PFSK-1 (cell line): ENCODE data around the gene ZNF213.

Experiments used
- FOXP2 ChIP-seq: optimal IDR thresholded peaks from 2 replicates; pipeline ENCODE3; 2011; ENCODE audit warnings: borderline replicate concordance, control low read depth, inconsistent platforms; ENCODE audit not compliant: insufficient read depth; ENCODE audit errors: extremely low read length, extremely low read depth
- POLR2AphosphoS5 ChIP-seq: IDR thresholded peaks from 2 replicates; pipeline ENCODE4 v1.6.1; 2012; ENCODE audit warnings: low read depth, mild to moderate bottlenecking, control low read depth, low read length, moderate library complexity
- SIN3A ChIP-seq: IDR thresholded peaks from 2 replicates; pipeline ENCODE4 v1.6.1; 2012; ENCODE audit warnings: mild to moderate bottlenecking, low read length, moderate library complexity, borderline replicate concordance; ENCODE audit not compliant: insufficient read depth
- TAF1 ChIP-seq: IDR thresholded peaks from 2 replicates; pipeline ENCODE4 v1.6.1; 2012; ENCODE audit warnings: low read length, control low read depth, borderline replicate concordance; ENCODE audit not compliant: insufficient read depth
- TF ChIP-seq, protein P1 (sequence below), 2 experiments: IDR thresholded peaks; 2 replicates each; pipeline versions ENCODE4 v1.6.1 to v1.8.0; 2011 to 2012; ENCODE audit warnings: low read depth in 2 of 2, low read length in 2 of 2, control low read depth in 1 of 2, inconsistent platforms in 1 of 2, mild to moderate bottlenecking in 1 of 2, moderate library complexity in 1 of 2; ENCODE audit not compliant: insufficient read depth in 1 of 2

Gene ZNF213

DNA sequence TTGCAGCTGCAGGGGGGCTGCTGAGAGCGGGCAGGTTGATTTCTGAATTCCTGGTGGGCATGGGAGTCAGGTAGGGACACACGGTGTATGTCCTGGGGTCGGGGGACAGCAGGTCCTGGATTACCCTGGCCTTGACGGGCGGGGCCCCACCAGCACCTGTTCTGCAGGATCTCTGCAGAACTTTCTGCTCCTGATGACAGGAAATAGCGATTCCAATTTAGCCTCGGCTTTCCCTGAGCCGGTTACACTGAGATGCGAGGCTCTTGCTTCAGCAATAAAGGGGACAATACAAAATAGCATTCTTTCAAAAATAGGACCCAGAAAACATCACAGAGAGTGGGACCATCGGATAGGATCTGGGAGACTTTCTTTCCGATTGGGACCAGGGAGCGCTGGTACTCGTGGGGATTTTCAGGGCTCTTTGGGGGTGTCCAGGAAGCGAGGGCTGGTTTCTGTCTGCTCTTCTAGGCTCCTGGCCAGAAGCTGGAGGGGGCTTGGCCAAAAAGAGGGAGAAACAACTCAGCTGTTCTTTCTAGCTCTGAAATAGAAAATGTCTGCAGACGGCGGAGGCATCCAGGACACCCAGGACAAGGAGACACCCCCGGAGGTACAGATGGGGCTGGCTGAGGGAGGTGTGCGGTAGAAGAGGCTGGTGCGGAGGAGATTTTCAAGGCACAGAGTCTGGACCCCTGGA, 21.8 kb upstream of the ZNF213 start:
- TF ChIP-seq, protein P1, sequence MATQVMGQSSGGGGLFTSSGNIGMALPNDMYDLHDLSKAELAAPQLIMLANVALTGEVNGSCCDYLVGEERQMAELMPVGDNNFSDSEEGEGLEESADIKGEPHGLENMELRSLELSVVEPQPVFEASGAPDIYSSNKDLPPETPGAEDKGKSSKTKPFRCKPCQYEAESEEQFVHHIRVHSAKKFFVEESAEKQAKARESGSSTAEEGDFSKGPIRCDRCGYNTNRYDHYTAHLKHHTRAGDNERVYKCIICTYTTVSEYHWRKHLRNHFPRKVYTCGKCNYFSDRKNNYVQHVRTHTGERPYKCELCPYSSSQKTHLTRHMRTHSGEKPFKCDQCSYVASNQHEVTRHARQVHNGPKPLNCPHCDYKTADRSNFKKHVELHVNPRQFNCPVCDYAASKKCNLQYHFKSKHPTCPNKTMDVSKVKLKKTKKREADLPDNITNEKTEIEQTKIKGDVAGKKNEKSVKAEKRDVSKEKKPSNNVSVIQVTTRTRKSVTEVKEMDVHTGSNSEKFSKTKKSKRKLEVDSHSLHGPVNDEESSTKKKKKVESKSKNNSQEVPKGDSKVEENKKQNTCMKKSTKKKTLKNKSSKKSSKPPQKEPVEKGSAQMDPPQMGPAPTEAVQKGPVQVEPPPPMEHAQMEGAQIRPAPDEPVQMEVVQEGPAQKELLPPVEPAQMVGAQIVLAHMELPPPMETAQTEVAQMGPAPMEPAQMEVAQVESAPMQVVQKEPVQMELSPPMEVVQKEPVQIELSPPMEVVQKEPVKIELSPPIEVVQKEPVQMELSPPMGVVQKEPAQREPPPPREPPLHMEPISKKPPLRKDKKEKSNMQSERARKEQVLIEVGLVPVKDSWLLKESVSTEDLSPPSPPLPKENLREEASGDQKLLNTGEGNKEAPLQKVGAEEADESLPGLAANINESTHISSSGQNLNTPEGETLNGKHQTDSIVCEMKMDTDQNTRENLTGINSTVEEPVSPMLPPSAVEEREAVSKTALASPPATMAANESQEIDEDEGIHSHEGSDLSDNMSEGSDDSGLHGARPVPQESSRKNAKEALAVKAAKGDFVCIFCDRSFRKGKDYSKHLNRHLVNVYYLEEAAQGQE (IDR thresholded peaks at IDR 0.05; ENCODE audit: insufficient read depth in 1 of 2, low read depth in 2 of 2, low read length in 2 of 2): no peak

DNA sequence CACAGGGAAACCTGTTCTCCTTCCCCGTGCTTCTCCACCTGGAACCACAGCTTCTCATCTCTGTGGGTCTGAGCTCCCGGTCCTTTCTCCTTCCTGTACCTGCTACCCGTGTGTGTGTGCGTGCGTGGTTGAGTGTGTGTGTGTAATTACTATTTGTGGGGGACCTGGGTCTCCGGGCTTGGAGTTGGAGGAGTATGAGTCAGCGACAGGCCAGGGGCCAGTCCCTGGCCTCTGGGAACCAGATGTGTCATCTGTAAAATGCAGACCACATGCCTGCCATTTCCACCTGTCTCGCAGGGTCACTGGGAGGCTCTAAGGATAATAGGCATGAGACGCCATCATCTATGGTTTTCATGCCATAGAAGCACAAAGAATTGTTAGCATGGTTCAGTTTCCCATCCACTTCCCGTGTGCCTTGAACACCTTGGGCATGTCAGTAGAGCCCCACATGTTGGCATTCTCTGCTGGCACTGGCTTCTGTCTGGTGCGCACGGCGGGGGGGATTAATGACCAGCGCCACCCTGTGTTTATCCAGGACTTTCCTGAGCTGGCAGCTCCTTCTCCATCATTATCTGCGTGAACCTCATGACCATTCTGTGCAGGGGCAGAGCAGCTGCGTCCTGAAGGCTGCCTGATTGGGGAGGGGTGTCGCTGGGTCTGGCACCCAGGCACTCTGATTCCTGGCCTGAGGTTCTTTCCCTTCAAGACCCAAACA, 20.9 kb upstream of the ZNF213 start:
- TF ChIP-seq TAF1 (no peak), SIN3A (no peak), FOXP2 (no peak), POLR2AphosphoS5 (no peak)
- TF ChIP-seq, protein P1 (IDR thresholded peaks at IDR 0.05; ENCODE audit: insufficient read depth in 1 of 2, low read depth in 2 of 2, low read length in 2 of 2): no peak

DNA sequence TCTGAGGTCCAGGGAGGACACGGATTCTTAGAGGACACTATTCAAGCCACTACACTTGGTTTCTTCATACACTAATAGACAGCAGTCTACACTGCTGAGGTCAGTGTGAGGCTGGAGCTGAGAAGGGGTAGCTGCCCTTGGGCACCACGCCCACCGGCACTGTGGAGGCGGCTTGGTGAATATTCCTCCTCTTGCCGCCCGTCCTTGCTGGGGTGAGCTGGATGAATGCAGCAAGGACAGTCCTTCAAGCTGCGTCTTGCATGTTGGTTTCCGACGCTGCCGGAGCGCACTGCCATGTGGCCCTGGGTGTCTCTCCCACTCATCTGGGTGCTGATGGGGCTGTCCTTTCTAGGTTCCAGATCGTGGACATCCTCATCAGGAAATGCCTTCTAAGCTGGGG, 19.8 kb upstream of the ZNF213 start:
- no peak for TF ChIP-seq SIN3A
- TF ChIP-seq TAF1: no peak
- no peak for TF ChIP-seq POLR2AphosphoS5
- TF ChIP-seq, protein P1 (IDR thresholded peaks at IDR 0.05; ENCODE audit: insufficient read depth in 1 of 2, low read depth in 2 of 2, low read length in 2 of 2): no peak
- TF ChIP-seq FOXP2: no peak

DNA sequence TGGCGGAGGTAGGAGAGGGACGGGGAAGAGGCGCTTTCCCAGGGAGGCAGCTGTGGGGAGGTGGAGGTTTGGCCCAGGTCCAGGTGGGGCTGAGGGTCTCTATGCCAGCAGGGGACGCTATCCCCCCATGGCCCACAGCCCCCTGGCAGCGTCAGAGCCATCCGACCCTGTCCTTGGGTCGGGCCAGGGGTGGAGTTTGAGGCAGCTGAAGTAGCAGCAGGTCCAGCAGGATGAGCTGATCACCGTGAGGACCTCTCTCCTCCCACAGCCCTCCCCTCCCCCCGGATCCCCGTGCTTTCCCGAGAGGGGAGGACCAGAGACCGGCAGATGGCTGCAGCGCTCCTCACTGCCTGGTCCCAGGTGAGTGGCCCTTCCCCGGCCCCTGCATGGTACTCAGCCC, 19.3 kb upstream of the ZNF213 start:
- TF ChIP-seq POLR2AphosphoS5: no peak
- TF ChIP-seq, protein P1 (IDR thresholded peaks at IDR 0.05; ENCODE audit: insufficient read depth in 1 of 2, low read depth in 2 of 2, low read length in 2 of 2): no peak
- no peak for TF ChIP-seq SIN3A
- no peak for TF ChIP-seq FOXP2
- TF ChIP-seq TAF1: no peak
